Upper lobe of left lung (tissue), 6 donors: ENCODE results near the gene AP5Z1. TPM values are rescaled to one million over a fixed set of nuclear protein-coding genes. Genes with fewer than 3 reads are reported as not detected.
"Not testable (repeated sequence)": the region's sequence is repeated elsewhere in the genome, so short reads cannot be mapped to it uniquely, and the experiment has no call there.

Experiments
- ATAC-seq, 2 donors: fragments of 200-7000 bp; cut with Tn5 transposase; one replicate each; pipeline ENCODE4 v1.9.1; 2022; ENCODE audit warnings: mild to moderate bottlenecking in 2 of 2, moderate library complexity in 2 of 2; ENCODE audit not compliant: low FRiP score in 2 of 2
- DNase-seq, 2 donors: peaks; one replicate each; pipeline ENCODE4 v3.0.0-alpha.2; 2019 to 2020
- H3K27ac ChIP-seq, 4 donors: fragments of 200-600 bp; sonication (generic); one replicate each; pipeline ENCODE4 v1.5.1; 2016 to 2019
- H3K27me3 ChIP-seq, 4 donors: fragments of 200-600 bp; sonication (generic); one replicate each; pipeline ENCODE4 v1.5.1; 2017 to 2019
- H3K36me3 ChIP-seq, 4 donors: fragments of 200-600 bp; sonication (generic); one replicate each; pipeline ENCODE4 v1.5.1; 2016 to 2019
- H3K4me1 ChIP-seq, 4 donors: fragments of 200-600 bp; sonication (generic); one replicate each; pipeline ENCODE4 v1.5.1; 2018 to 2019
- H3K4me3 ChIP-seq, 4 donors: fragments of 200-600 bp; sonication (generic); one replicate each; pipeline ENCODE4 v1.5.1; 2017 to 2019; ENCODE audit warnings: mild to moderate bottlenecking in 2 of 4, moderate library complexity in 1 of 4
- H3K9me3 ChIP-seq, 4 donors: fragments of 200-600 bp; sonication (generic); one replicate each; pipeline ENCODE4 v1.5.1; 2018 to 2019
- CTCF ChIP-seq, 6 experiments: fragments of 450-650 bp in 4 of 6; fragments of 200-600 bp in 2 of 6; sonication (generic) in 2 of 6; IDR thresholded peaks; one replicate each; pipeline ENCODE4 v1.5.1; 2016 to 2019; ENCODE audit warnings: antibody characterized with exemption in 6 of 6
- EP300 ChIP-seq, 4 donors: sonication (generic); formaldehyde crosslinking; IDR thresholded peaks; one replicate each; pipeline ENCODE4 v1.5.1; 2017; ENCODE audit warnings: antibody characterized with exemption in 4 of 4, control low read depth in 2 of 4
- POLR2A ChIP-seq, 4 donors: fragments of 450-650 bp; IDR thresholded peaks; one replicate each; pipeline ENCODE4 v1.5.1; 2016 to 2017; ENCODE audit warnings: antibody characterized with exemption in 4 of 4, mild to moderate bottlenecking in 2 of 4
- POLR2AphosphoS5 ChIP-seq, 2 donors: sonication (generic); formaldehyde crosslinking; IDR thresholded peaks; one replicate each; pipeline ENCODE4 v1.5.1; 2017; ENCODE audit warnings: antibody characterized with exemption in 2 of 2
- WGBS, 2 donors: methylation state at CpG; one replicate each; pipeline ENCODE4 v1.1.5; 2017 to 2018; 5-methylcytosine and 5-hydroxymethylcytosine counted together
- total RNA-seq, 6 donors: library from RNA; depleted of rRNA in 4 of 6; stranded (reverse); fragments of >200 nt in 4 of 6; gene quantifications; one replicate each; pipeline versions ENCODE4 v1.1.0 to v1.2.1, GENCODE V29; 2016 to 2021
- donor health status: DM: no; HTN: no; CAD: no; lungs with moderate emphysema.
- donor health status: DM: no; HTN: yes; CAD: no; lungs with severe emphysema.

Gene AP5Z1
- total RNA-seq, 6 donors from 2014 or later: 23.4 to 152 (median 52.1) TPM

DNA sequence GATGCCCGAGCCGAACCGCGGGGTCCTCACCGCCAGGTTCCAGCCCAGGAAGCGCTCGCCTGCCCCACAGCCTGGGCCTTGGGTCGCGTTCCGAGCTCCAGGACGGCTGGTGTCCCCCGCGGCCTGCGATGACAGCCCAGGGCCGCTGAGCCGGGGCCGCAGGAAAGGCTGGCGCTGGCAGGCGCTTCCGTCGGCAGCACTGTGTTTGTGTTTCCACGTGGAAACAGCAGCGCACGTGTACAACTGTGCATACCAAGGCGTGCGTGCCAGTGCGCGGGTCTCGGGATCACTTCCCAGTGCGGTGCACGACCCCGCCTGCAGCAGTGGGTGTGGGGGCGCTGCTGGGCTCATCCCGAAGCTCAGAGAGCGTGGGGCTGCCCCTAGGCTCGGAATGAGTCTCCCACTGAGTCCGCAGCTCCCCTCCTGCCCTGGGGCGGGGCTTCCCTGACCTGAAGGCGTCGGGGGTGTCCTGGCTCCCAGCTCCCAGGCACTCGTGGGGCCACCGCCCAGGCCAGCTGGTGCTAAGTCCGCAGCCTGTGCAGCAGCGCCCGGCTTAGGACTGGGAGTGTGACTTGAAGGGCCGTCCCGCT, 17.2 kb downstream of the AP5Z1 start:
- peaks cover 10 to 63% (median 44%) of the 10 kb centered on the region in 4 donors for H3K36me3 ChIP-seq
- peak; percentile 12 to 19 for ATAC-seq
- no peaks in the 10 kb centered on the region for H3K9me3 ChIP-seq
- H3K27me3 ChIP-seq: no peaks in the 10 kb centered on the region
- TF ChIP-seq CTCF (IDR thresholded peaks at IDR 0.05): no peak
- no peak for TF ChIP-seq EP300 (IDR thresholded peaks at IDR 0.05)
- no peak for TF ChIP-seq POLR2A (IDR thresholded peaks at IDR 0.05)
- TF ChIP-seq POLR2AphosphoS5 (IDR thresholded peaks at IDR 0.05): no peak
- H3K4me3 ChIP-seq: peak overlapping the region in 3 of 4 donors; percentile 44 to 49 (median 48)
- H3K4me1 ChIP-seq: peaks cover 0 to 19% (median 10%) of the 10 kb centered on the region in 4 donors
- peak overlapping the region in 2 of 4 donors; percentile 19 to 73 for H3K27ac ChIP-seq
- WGBS, 2 donors: 41% methylated on average over 35 of the region's 47 CpGs; no CpG with 5 or more reads in 1 of the 2 donors
- peak in 1 of 2 donors; percentile 86 for DNase-seq

- WGBS, 2 donors: 85 to 94% methylated on average over 18 to 27 of the region's 30 CpGs
- DNase-seq: peak in 1 of 2 donors; percentile 82
- H3K27ac ChIP-seq: not testable (repeated sequence)
Measured at GRCh38 chr7:4793385-4793993, 18.1 kb downstream of the AP5Z1 start.

DNA sequence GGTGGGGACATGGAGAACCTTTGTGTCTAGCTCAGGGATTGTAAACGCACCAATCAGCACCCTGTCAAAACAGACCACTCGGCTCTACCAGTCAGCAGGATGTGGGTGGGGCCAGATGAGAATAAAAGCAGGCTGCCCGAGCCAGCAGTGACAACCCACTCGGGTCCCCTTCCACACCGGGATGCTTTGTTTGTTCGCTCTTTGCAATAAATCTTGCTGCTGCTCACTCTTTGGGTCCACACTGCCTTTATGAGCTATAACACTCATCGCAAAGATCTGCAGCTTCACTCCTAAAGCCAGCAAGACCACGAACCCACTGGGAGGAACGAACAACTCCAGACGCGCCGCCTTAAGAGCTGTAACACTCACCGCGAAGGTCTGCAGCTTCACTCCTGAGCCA, 18.7 kb downstream of the AP5Z1 start:
- not testable (repeated sequence) for H3K4me3 ChIP-seq, H3K27ac ChIP-seq, ATAC-seq, DNase-seq, H3K9me3 ChIP-seq, H3K27me3 ChIP-seq
- Histone ChIP-seq H3K4me1 (peaks cover 0 to 20% (median 13%) of the 10 kb centered on the region in 4 donors), H3K36me3 (peaks cover 0 to 48% (median 30%) of the 10 kb centered on the region in 4 donors)
- 76 to 80% methylated on average over 12 to 14 of the region's 14 CpGs for WGBS, 2 donors

More at GRCh38 chr7:4793385-4793993, 18.1 kb downstream of the AP5Z1 start:
- Histone ChIP-seq H3K36me3 (peaks cover 3 to 55% (median 36%) of the 10 kb centered on the region in 4 donors), H3K4me1 (peaks cover 0 to 19% (median 13%) of the 10 kb centered on the region in 4 donors)
- not testable (repeated sequence) for H3K9me3 ChIP-seq, H3K4me3 ChIP-seq, H3K27me3 ChIP-seq, ATAC-seq

DNA sequence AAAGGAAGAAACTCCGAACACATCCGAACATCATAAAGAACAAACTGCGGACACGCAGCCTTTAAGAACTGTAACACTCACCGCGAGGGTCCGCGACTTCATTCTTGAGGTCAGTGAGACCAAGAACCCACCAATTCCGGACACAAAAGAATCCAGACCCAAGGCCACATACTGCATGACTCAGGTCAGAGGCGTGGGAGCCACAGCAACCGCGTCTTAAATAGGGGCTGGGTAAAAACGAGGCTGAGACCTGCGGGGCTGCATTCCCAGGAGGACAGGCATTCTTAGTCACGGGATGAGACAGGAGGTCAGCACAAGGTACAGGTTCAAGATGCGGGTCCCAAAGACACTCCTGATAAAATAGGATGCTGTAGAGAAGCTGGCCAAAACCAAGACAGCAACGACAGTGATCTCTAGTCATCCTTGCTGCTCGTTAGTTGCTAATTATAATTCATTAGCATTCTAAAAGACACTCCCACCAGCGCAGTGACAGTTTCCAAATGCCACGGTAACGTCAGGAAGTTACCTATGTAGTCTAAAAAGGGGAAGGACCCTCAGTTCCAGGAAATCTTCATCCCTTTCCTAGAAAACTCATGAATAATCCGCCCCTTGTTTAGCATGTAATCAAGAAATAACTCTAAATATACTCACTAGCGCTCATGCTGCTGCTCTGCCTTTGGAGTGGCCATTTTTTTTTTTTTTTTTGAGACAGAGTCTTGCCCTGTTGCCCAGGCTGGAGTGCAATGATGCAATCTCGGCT, 19.3 kb downstream of the AP5Z1 start:
- no peak overlapping the region for H3K27ac ChIP-seq
- 85 to 90% methylated on average over 24 of the region's 24 CpGs for WGBS, 2 donors
- H3K4me1 ChIP-seq: peaks cover 0 to 20% (median 13%) of the 10 kb centered on the region in 4 donors
- H3K27me3 ChIP-seq: no peaks in the 10 kb centered on the region
- H3K36me3 ChIP-seq: peaks cover 0 to 42% (median 27%) of the 10 kb centered on the region in 4 donors
- H3K9me3 ChIP-seq: no peaks in the 10 kb centered on the region
- ATAC-seq (no peak), DNase-seq (no peak)
- no peak for TF ChIP-seq POLR2AphosphoS5 (IDR thresholded peaks at IDR 0.05)
- no peak for TF ChIP-seq EP300 (IDR thresholded peaks at IDR 0.05)
- TF ChIP-seq CTCF (IDR thresholded peaks at IDR 0.05): no peak
- no peak for TF ChIP-seq POLR2A (IDR thresholded peaks at IDR 0.05)
- H3K4me3 ChIP-seq: no peak overlapping the region

- Histone ChIP-seq H3K36me3 (peaks cover 0 to 25% (median 11%) of the 10 kb centered on the region in 4 donors), H3K27ac (no peak overlapping the region), H3K4me1 (peaks cover 0 to 20% (median 13%) of the 10 kb centered on the region in 4 donors), H3K4me3 (no peak overlapping the region), H3K9me3 (no peaks in the 10 kb centered on the region), H3K27me3 (no peaks in the 10 kb centered on the region)
- DNase-seq (no peak), ATAC-seq (no peak)
- WGBS, 2 donors: 85 to 88% methylated on average over 9 of the region's 9 CpGs
- no peak for TF ChIP-seq POLR2AphosphoS5 (IDR thresholded peaks at IDR 0.05)
- no peak for TF ChIP-seq CTCF (IDR thresholded peaks at IDR 0.05)
- no peak for TF ChIP-seq EP300 (IDR thresholded peaks at IDR 0.05)
- TF ChIP-seq POLR2A (IDR thresholded peaks at IDR 0.05): no peak
Measured at GRCh38 chr7:4796453-4796852, 21.0 kb downstream of the AP5Z1 start.
